H9 (cell line): ENCODE results near the gene CCDC30. TPM values are rescaled to one million over a fixed set of nuclear protein-coding genes. Genes with fewer than 3 reads are reported as not detected.

Experiments used
- DNase-seq: peaks from one replicate; pipeline ENCODE4 v3.0.0-alpha.2; 2017
- H2AFZ ChIP-seq: one replicate; pipeline ENCODE4 v1.6.1; 2013; ENCODE audit warnings: mild to moderate bottlenecking, low read length, control low read depth, moderate library complexity
- H2AK5ac ChIP-seq: 2 replicates; pipeline ENCODE4 v1.6.1; 2013; ENCODE audit warnings: low read length, control low read depth, mixed read lengths; ENCODE audit not compliant: insufficient read length
- H2BK120ac ChIP-seq: one replicate; pipeline ENCODE4 v1.6.1; 2013; ENCODE audit warnings: low read depth, mild to moderate bottlenecking, low read length, control low read depth, inconsistent platforms; ENCODE audit not compliant: poor library complexity, severe bottlenecking
- H2BK12ac ChIP-seq: 2 replicates; pipeline ENCODE4 v1.6.1; 2013; ENCODE audit warnings: low read length, control low read depth, mixed read lengths, low read depth; ENCODE audit not compliant: insufficient read length
- H2BK15ac ChIP-seq: 2 replicates; pipeline ENCODE4 v1.6.1; 2013; ENCODE audit warnings: low read depth, low read length, control low read depth
- H2BK20ac ChIP-seq: one replicate; pipeline ENCODE4 v1.6.1; 2013; ENCODE audit warnings: low read depth, mild to moderate bottlenecking, low read length, control low read depth, inconsistent platforms; ENCODE audit not compliant: poor library complexity, severe bottlenecking
- H2BK5ac ChIP-seq: 2 replicates; pipeline ENCODE4 v1.6.1; 2013; ENCODE audit warnings: low read length, control low read depth, mixed read lengths; ENCODE audit not compliant: insufficient read length
- H3K14ac ChIP-seq: 2 replicates; pipeline ENCODE4 v1.6.1; 2013; ENCODE audit warnings: low read length, control low read depth; ENCODE audit not compliant: insufficient read depth
- H3K18ac ChIP-seq: 2 replicates; pipeline ENCODE4 v1.6.1; 2013; ENCODE audit warnings: low read depth, mild to moderate bottlenecking, mixed read lengths, low read length, control low read depth; ENCODE audit not compliant: insufficient read length
- H3K23ac ChIP-seq: 2 replicates; pipeline ENCODE4 v1.6.1; 2013; ENCODE audit warnings: low read length, control low read depth, mixed read lengths, low read depth; ENCODE audit not compliant: insufficient read length
- H3K23me2 ChIP-seq: 2 replicates; pipeline ENCODE4 v1.6.1; 2013; ENCODE audit warnings: low read depth, mild to moderate bottlenecking, mixed read lengths, low read length, control low read depth; ENCODE audit not compliant: insufficient read length, poor library complexity, severe bottlenecking
- H3K27ac ChIP-seq: 2 replicates; pipeline ENCODE4 v1.5.1; 2013; ENCODE audit warnings: low read length, control low read depth, mixed read lengths, low read depth; ENCODE audit not compliant: insufficient read length
- H3K27me3 ChIP-seq: 2 replicates; pipeline ENCODE4 v1.6.1; 2013; ENCODE audit warnings: low read length, control low read depth, inconsistent platforms; ENCODE audit not compliant: insufficient read depth
- H3K4ac ChIP-seq: 2 replicates; pipeline ENCODE4 v1.6.1; 2013; ENCODE audit warnings: low read depth, mild to moderate bottlenecking, control low read depth, inconsistent platforms, low read length, moderate library complexity
- H3K4me1 ChIP-seq: 2 replicates; pipeline ENCODE4 v1.6.1; 2013; ENCODE audit warnings: low read length, control low read depth, inconsistent platforms; ENCODE audit not compliant: insufficient read depth
- H3K4me2 ChIP-seq: 2 replicates; pipeline ENCODE4 v1.6.1; 2013; ENCODE audit warnings: low read length, control low read depth, mixed read lengths; ENCODE audit not compliant: insufficient read length, insufficient read depth
- H3K56ac ChIP-seq: 2 replicates; pipeline ENCODE4 v1.6.1; 2013; ENCODE audit warnings: low read depth, mild to moderate bottlenecking, mixed read lengths, low read length, control low read depth; ENCODE audit not compliant: insufficient read length
- H3K79me1 ChIP-seq: 2 replicates; pipeline ENCODE4 v1.6.1; 2013; ENCODE audit warnings: low read depth, mild to moderate bottlenecking, moderate library complexity, low read length, control low read depth, inconsistent platforms; ENCODE audit not compliant: insufficient read depth, poor library complexity, severe bottlenecking
- H3K79me2 ChIP-seq: 2 replicates; pipeline ENCODE4 v1.6.1; 2013; ENCODE audit warnings: low read length, control low read depth, inconsistent platforms; ENCODE audit not compliant: insufficient read depth
- H3K9ac ChIP-seq: 2 replicates; pipeline ENCODE4 v1.6.1; 2013; ENCODE audit warnings: low read length, control low read depth, mixed read lengths; ENCODE audit not compliant: insufficient read length; ENCODE audit errors: extremely low read depth
- H3K9me3 ChIP-seq: one replicate; pipeline ENCODE4 v1.6.1; 2013; ENCODE audit warnings: low read depth, low read length, inconsistent platforms; ENCODE audit not compliant: control insufficient read depth
- H3T11ph ChIP-seq: one replicate; pipeline ENCODE4 v1.6.1; 2013; ENCODE audit warnings: mild to moderate bottlenecking, low read length, control low read depth, inconsistent platforms
- H4K20me1 ChIP-seq: one replicate; pipeline ENCODE4 v1.6.1; 2013; ENCODE audit not compliant: control insufficient read depth, insufficient read length, insufficient read depth
- H4K5ac ChIP-seq: 2 replicates; pipeline ENCODE4 v1.6.1; 2013; ENCODE audit warnings: low read depth, mild to moderate bottlenecking, mixed read lengths, low read length, control low read depth; ENCODE audit not compliant: insufficient read length
- H4K8ac ChIP-seq: replicated peaks from 2 replicates; pipeline ENCODE4 v1.6.1; 2013; ENCODE audit warnings: low read length, control low read depth, mixed read lengths, low read depth; ENCODE audit not compliant: insufficient read length
- H4K91ac ChIP-seq: 2 replicates; pipeline ENCODE4 v1.6.1; 2013; ENCODE audit warnings: low read depth, mild to moderate bottlenecking, moderate library complexity, mixed read lengths, low read length, control low read depth; ENCODE audit not compliant: insufficient read length
- H3K27ac Mint-ChIP-seq, 3 experiments: 2 replicates in 2 of 3; 3 replicates in 1 of 3; pipeline ENCODE4 v1.8.0; 2020 to 2021; ENCODE audit warnings: mixed read lengths in 3 of 3, mild to moderate bottlenecking in 1 of 3, moderate library complexity in 1 of 3
- H3K27me3 Mint-ChIP-seq: 2 replicates; pipeline ENCODE4 v1.8.0; 2021; ENCODE audit warnings: low read depth, mild to moderate bottlenecking, moderate library complexity, mixed read lengths
- H3K36me3 Mint-ChIP-seq, 3 experiments: 2 replicates in 2 of 3; 3 replicates in 1 of 3; pipeline ENCODE4 v1.8.0; 2020 to 2021; ENCODE audit warnings: low read depth in 3 of 3, mixed read lengths in 3 of 3; ENCODE audit not compliant: insufficient read depth in 1 of 3
- H3K4me1 Mint-ChIP-seq, 2 experiments: 2 replicates each; pipeline ENCODE4 v1.8.0; 2020; ENCODE audit warnings: mixed read lengths in 2 of 2
- H3K4me3 Mint-ChIP-seq, 2 experiments: 2 replicates in 1 of 2; 3 replicates in 1 of 2; pipeline ENCODE4 v1.8.0; 2020 to 2021; ENCODE audit warnings: mild to moderate bottlenecking in 2 of 2, mixed read lengths in 2 of 2, moderate library complexity in 1 of 2
- H3K9me3 Mint-ChIP-seq, 2 experiments: 2 replicates in 1 of 2; 3 replicates in 1 of 2; pipeline ENCODE4 v1.8.0; 2020; ENCODE audit warnings: mild to moderate bottlenecking in 2 of 2, mixed read lengths in 2 of 2, moderate library complexity in 1 of 2
- CTCF ChIP-seq: fragments of 200-600 bp; sonication (generic); conservative IDR thresholded peaks from 3 replicates; pipeline ENCODE4 v1.8.0; 2021; ENCODE audit warnings: antibody characterized with exemption, mild to moderate bottlenecking
- WGBS: extraction: QIAGEN DNeasy Blood & Tissue Kit; methylation state at CpG from one replicate; pipeline ENCODE4 v1.1.7; 2013; ENCODE audit warnings: missing lambda C conversion rate, low lambda C conversion rate, mixed read lengths; ENCODE audit not compliant: insufficient read length; ENCODE audit errors: extremely low coverage; 5-methylcytosine and 5-hydroxymethylcytosine counted together
- total RNA-seq: library from RNA; stranded (reverse); gene quantifications from 2 replicates; pipeline ENCODE4 v1.2.1, GENCODE V29; 2021

Gene CCDC30
- total RNA-seq, 1 experiment from 2014 or later, result 1.8 TPM

DNA sequence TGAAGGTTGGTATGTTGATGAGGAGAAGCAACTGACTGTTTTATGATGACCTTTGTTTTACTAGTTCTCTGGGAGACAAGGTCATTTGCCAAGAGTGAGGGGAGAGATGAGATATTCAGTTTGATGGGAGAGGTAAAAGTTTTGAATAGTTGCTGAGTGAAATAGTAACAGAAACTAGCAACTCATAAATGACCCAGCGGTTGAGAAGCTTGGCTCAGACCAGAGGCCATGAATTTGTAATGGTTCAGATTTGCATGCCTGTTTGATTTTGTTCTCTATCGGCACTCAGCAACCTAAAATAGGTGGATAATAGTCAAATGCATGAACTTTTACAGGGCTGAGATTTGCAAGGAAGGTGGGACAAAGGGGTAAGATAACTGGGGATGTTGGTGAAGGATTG is 6.6 kb downstream of the CCDC30 start:
- no peaks in the 10 kb centered on the region for H3K79me1 ChIP-seq
- no peak for DNase-seq
- H3K79me2 ChIP-seq, result no peaks in the 10 kb centered on the region
- no peaks in the 10 kb centered on the region for H3K4me1 ChIP-seq
- no peaks in the 10 kb centered on the region for H3K27me3 ChIP-seq
- H3K27ac ChIP-seq, result no peak overlapping the region
- H2AK5ac ChIP-seq, result no peak overlapping the region
- TF ChIP-seq CTCF, result no peak
- H3K14ac ChIP-seq, result no peak overlapping the region
- H3K4me2 ChIP-seq, result no peak overlapping the region
- Mint-ChIP-seq H3K27me3 (no peaks in the 10 kb centered on the region), H3K4me1 (no peaks in the 10 kb centered on the region), H3K27ac (no peak overlapping the region), H3K36me3 (no peaks in the 10 kb centered on the region), H3K9me3 (no peaks in the 10 kb centered on the region), H3K4me3 (no peak overlapping the region)
- H3T11ph ChIP-seq, result no peak overlapping the region
- H4K5ac ChIP-seq, result no peak overlapping the region
- H4K8ac ChIP-seq, result no peak overlapping the region
- no peak overlapping the region for H4K91ac ChIP-seq
- no peak overlapping the region for H2BK120ac ChIP-seq
- no peaks in the 10 kb centered on the region for H3K23me2 ChIP-seq
- no peak overlapping the region for H2BK5ac ChIP-seq
- no peak overlapping the region for H3K23ac ChIP-seq
- H3K56ac ChIP-seq, result no peak overlapping the region
- no peak overlapping the region for H3K4ac ChIP-seq
- H2BK20ac ChIP-seq, result no peak overlapping the region
- H2BK12ac ChIP-seq, result no peak overlapping the region
- no peak overlapping the region for H3K9ac ChIP-seq
- no CpG with 5 or more reads among the region's 2 CpGs for WGBS
- no peak overlapping the region for H2AFZ ChIP-seq
- H4K20me1 ChIP-seq, result no peaks in the 10 kb centered on the region
- no peak overlapping the region for H2BK15ac ChIP-seq
- H3K9me3 ChIP-seq, result no peaks in the 10 kb centered on the region
- H3K18ac ChIP-seq, result no peak overlapping the region
